ENCODE measurements around the gene SAMHD1.
A peak's percentile ranks its signal among the peaks of the same experiment; 100 is the strongest.

The SAMHD1 gene

GRCh38 chr20:36887752-36888090 is 63.8 kb downstream of the SAMHD1 start:
- Histone ChIP-seq H4K20me1 (ENCODE audit: insufficient read depth, low read length) (no peaks in the 10 kb centered on the region), H3K4me2 (ENCODE audit: low read length) (no peak overlapping the region), H3K79me2 (ENCODE audit: insufficient read depth, low read length) (no peaks in the 10 kb centered on the region), H3K27ac (ENCODE audit: low read depth, low read length, poor library complexity, severe bottlenecking) (no peak overlapping the region), H3K9me3 (ENCODE audit: low read length) (no peaks in the 10 kb centered on the region), H3K27me3 (ENCODE audit: insufficient read depth, low read length) (no peaks in the 10 kb centered on the region), H3K9me2 (ENCODE audit: low read depth, low read length) (no peaks in the 10 kb centered on the region), H3K9ac (ENCODE audit: low read length) (no peak overlapping the region), H2AFZ (ENCODE audit: low read length) (no peak overlapping the region), H3K4me3 (ENCODE audit: low read depth, low read length, poor library complexity, severe bottlenecking) (no peak overlapping the region), H3F3A (ENCODE audit: insufficient read depth, low read length) (no peaks in the 10 kb centered on the region), H3K4me1 (ENCODE audit: insufficient read depth, low read length, severe bottlenecking) (peaks cover 9% of the 10 kb centered on the region), H3K36me3 (ENCODE audit: insufficient read depth, low read length) (no peaks in the 10 kb centered on the region; the same call in 1 of the 2 replicates)
- TF ChIP-seq EZH2 (IDR thresholded peaks at IDR 0.05; ENCODE audit: borderline replicate concordance, low read length) (no peak), CTCF (IDR thresholded peaks at IDR 0.05; ENCODE audit: low read length) (no peak)

- peaks cover 9% of the 10 kb centered on the region for H3K4me1 ChIP-seq (ENCODE audit: insufficient read depth, low read length, severe bottlenecking)
- no peaks in the 10 kb centered on the region for H3K9me3 ChIP-seq (ENCODE audit: low read length)
- H3K27ac ChIP-seq (ENCODE audit: low read depth, low read length, poor library complexity, severe bottlenecking) = no peak overlapping the region
- H3K9ac ChIP-seq (ENCODE audit: low read length) = no peak overlapping the region
- no peaks in the 10 kb centered on the region for H3F3A ChIP-seq (ENCODE audit: insufficient read depth, low read length)
- TF ChIP-seq EZH2 (IDR thresholded peaks at IDR 0.05; ENCODE audit: borderline replicate concordance, low read length) = no peak
- peak; percentile 97 for TF ChIP-seq CTCF (IDR thresholded peaks at IDR 0.05; ENCODE audit: low read length)
- H3K79me2 ChIP-seq (ENCODE audit: insufficient read depth, low read length) = no peaks in the 10 kb centered on the region
- peak overlapping the region; percentile 40 for H3K4me2 ChIP-seq (ENCODE audit: low read length)
- no peaks in the 10 kb centered on the region for H3K27me3 ChIP-seq (ENCODE audit: insufficient read depth, low read length)
- H3K36me3 ChIP-seq (ENCODE audit: insufficient read depth, low read length) = no peaks in the 10 kb centered on the region; the same call in 1 of the 2 replicates
- no peaks in the 10 kb centered on the region for H3K9me2 ChIP-seq (ENCODE audit: low read depth, low read length)
- no peak overlapping the region for H2AFZ ChIP-seq (ENCODE audit: low read length)
- H4K20me1 ChIP-seq (ENCODE audit: insufficient read depth, low read length) = no peaks in the 10 kb centered on the region
- peak overlapping the region; percentile 15 for H3K4me3 ChIP-seq (ENCODE audit: low read depth, low read length, poor library complexity, severe bottlenecking)
These were observed 64.4 kb downstream of the SAMHD1 start for GRCh38 chr20:36886859-36887751.

GRCh38 chr20:36885356-36885755 is 66.2 kb downstream of the SAMHD1 start:
- H3K27me3 ChIP-seq (ENCODE audit: insufficient read depth, low read length) = no peaks in the 10 kb centered on the region
- TF ChIP-seq EZH2 (IDR thresholded peaks at IDR 0.05; ENCODE audit: borderline replicate concordance, low read length) = no peak
- 0 out of 2 replicates have a peak, but pooled peaks have one; percentile 4 for TF ChIP-seq CTCF (IDR thresholded peaks at IDR 0.05; ENCODE audit: low read length)
- no peaks in the 10 kb centered on the region for H3K9me2 ChIP-seq (ENCODE audit: low read depth, low read length)
- no peak overlapping the region for H3K4me3 ChIP-seq (ENCODE audit: low read depth, low read length, poor library complexity, severe bottlenecking)
- no peaks in the 10 kb centered on the region for H3F3A ChIP-seq (ENCODE audit: insufficient read depth, low read length)
- H3K4me1 ChIP-seq (ENCODE audit: insufficient read depth, low read length, severe bottlenecking) = peaks cover 9% of the 10 kb centered on the region
- no peaks in the 10 kb centered on the region; the same call in 1 of the 2 replicates for H3K36me3 ChIP-seq (ENCODE audit: insufficient read depth, low read length)
- no peaks in the 10 kb centered on the region for H3K9me3 ChIP-seq (ENCODE audit: low read length)
- H4K20me1 ChIP-seq (ENCODE audit: insufficient read depth, low read length) = no peaks in the 10 kb centered on the region
- no peak overlapping the region for H3K27ac ChIP-seq (ENCODE audit: low read depth, low read length, poor library complexity, severe bottlenecking)
- H2AFZ ChIP-seq (ENCODE audit: low read length) = no peak overlapping the region
- no peak overlapping the region for H3K4me2 ChIP-seq (ENCODE audit: low read length)
- H3K79me2 ChIP-seq (ENCODE audit: insufficient read depth, low read length) = no peaks in the 10 kb centered on the region
- H3K9ac ChIP-seq (ENCODE audit: low read length) = no peak overlapping the region
